Stomach smooth muscle (tissue), 2 donors: ENCODE results near the gene INTS1.

Experiments used
- H3K27ac ChIP-seq: one replicate; pipeline ENCODE4 v1.7.0; 2013; ENCODE audit warnings: mild to moderate bottlenecking, low read length, inconsistent platforms
- H3K27me3 ChIP-seq, 2 donors: one replicate each; pipeline ENCODE4 v1.7.0; 2013; ENCODE audit warnings: low read length in 2 of 2; ENCODE audit not compliant: insufficient read depth in 2 of 2, control insufficient read depth in 1 of 2
- H3K36me3 ChIP-seq, 2 donors: one replicate each; pipeline ENCODE4 v1.7.0; 2013; ENCODE audit warnings: low read length in 2 of 2; ENCODE audit not compliant: control insufficient read depth in 2 of 2, insufficient read depth in 2 of 2
- H3K4me1 ChIP-seq: one replicate; pipeline ENCODE4 v1.7.0; 2013; ENCODE audit warnings: low read length; ENCODE audit not compliant: control insufficient read depth, insufficient read depth
- H3K4me3 ChIP-seq, 2 donors: one replicate each; pipeline ENCODE4 v1.7.0; 2013; ENCODE audit warnings: low read length in 2 of 2
- H3K9ac ChIP-seq, 2 donors: one replicate each; pipeline ENCODE4 v1.7.0; 2013; ENCODE audit warnings: low read length in 2 of 2, mild to moderate bottlenecking in 1 of 2
- H3K9me3 ChIP-seq, 2 donors: one replicate each; pipeline ENCODE4 v1.7.0; 2013; ENCODE audit warnings: low read length in 2 of 2; ENCODE audit not compliant: control insufficient read depth in 2 of 2
- donor health status: healthy.
- donor health status: Pancreatic carcinoma.

Gene INTS1

GRCh38 chr7:1494866-1495563, 9.2 kb downstream of the INTS1 start:
- no peaks in the 10 kb centered on the region for H3K27me3 ChIP-seq
- no peak overlapping the region for H3K27ac ChIP-seq
- peaks cover 23 to 49% of the 10 kb centered on the region in 2 donors for H3K36me3 ChIP-seq
- no peaks in the 10 kb centered on the region for H3K9me3 ChIP-seq
- H3K4me1 ChIP-seq: no peaks in the 10 kb centered on the region
- H3K9ac ChIP-seq: no peak overlapping the region
- H3K4me3 ChIP-seq: no peak overlapping the region

GRCh38 chr7:1494447-1494846, 9.7 kb downstream of the INTS1 start:
- peaks cover 29 to 51% of the 10 kb centered on the region in 2 donors for H3K36me3 ChIP-seq
- H3K27ac ChIP-seq: no peak overlapping the region
- no peaks in the 10 kb centered on the region for H3K9me3 ChIP-seq
- H3K27me3 ChIP-seq: no peaks in the 10 kb centered on the region
- H3K9ac ChIP-seq: no peak overlapping the region
- no peaks in the 10 kb centered on the region for H3K4me1 ChIP-seq
- no peak overlapping the region for H3K4me3 ChIP-seq

GRCh38 chr7:1493571-1493970, 10.6 kb downstream of the INTS1 start:
- no peak overlapping the region for H3K4me3 ChIP-seq
- no peaks in the 10 kb centered on the region for H3K9me3 ChIP-seq
- H3K36me3 ChIP-seq: peaks cover 38 to 60% of the 10 kb centered on the region in 2 donors
- H3K9ac ChIP-seq: no peak overlapping the region
- no peak overlapping the region for H3K27ac ChIP-seq
- no peaks in the 10 kb centered on the region for H3K4me1 ChIP-seq
- H3K27me3 ChIP-seq: no peaks in the 10 kb centered on the region

- Histone ChIP-seq H3K9me3 (no peaks in the 10 kb centered on the region), H3K4me1 (no peaks in the 10 kb centered on the region), H3K27me3 (no peaks in the 10 kb centered on the region), H3K27ac (no peak overlapping the region), H3K4me3 (no peak overlapping the region), H3K9ac (no peak overlapping the region), H3K36me3 (peaks cover 36 to 61% of the 10 kb centered on the region in 2 donors)
Observed at GRCh38 chr7:1493129-1493528, 11.1 kb downstream of the INTS1 start.

GRCh38 chr7:1492640-1493039, 11.5 kb downstream of the INTS1 start:
- no peaks in the 10 kb centered on the region for H3K9me3 ChIP-seq
- H3K27me3 ChIP-seq: no peaks in the 10 kb centered on the region
- H3K4me1 ChIP-seq: no peaks in the 10 kb centered on the region
- no peak overlapping the region for H3K9ac ChIP-seq
- no peak overlapping the region for H3K4me3 ChIP-seq
- H3K27ac ChIP-seq: no peak overlapping the region
- H3K36me3 ChIP-seq: peaks cover 35 to 58% of the 10 kb centered on the region in 2 donors

- peaks cover 34 to 61% of the 10 kb centered on the region in 2 donors for H3K36me3 ChIP-seq
- H3K4me3 ChIP-seq: no peak overlapping the region
- no peaks in the 10 kb centered on the region for H3K9me3 ChIP-seq
- H3K4me1 ChIP-seq: no peaks in the 10 kb centered on the region
- no peak overlapping the region for H3K27ac ChIP-seq
- H3K27me3 ChIP-seq: no peaks in the 10 kb centered on the region
- no peak overlapping the region for H3K9ac ChIP-seq
Observed at GRCh38 chr7:1492221-1492620, 12.0 kb downstream of the INTS1 start.

- Histone ChIP-seq H3K9me3 (no peaks in the 10 kb centered on the region), H3K27me3 (no peaks in the 10 kb centered on the region), H3K27ac (no peak overlapping the region), H3K4me1 (no peaks in the 10 kb centered on the region), H3K36me3 (peaks cover 30 to 62% of the 10 kb centered on the region in 2 donors), H3K4me3 (no peak overlapping the region), H3K9ac (no peak overlapping the region)
Observed at GRCh38 chr7:1490837-1491236, 13.4 kb downstream of the INTS1 start.

GRCh38 chr7:1489336-1489735, 14.9 kb downstream of the INTS1 start:
- Histone ChIP-seq H3K36me3 (peaks cover 34 to 63% of the 10 kb centered on the region in 2 donors), H3K27ac (no peak overlapping the region), H3K9me3 (no peaks in the 10 kb centered on the region), H3K4me1 (no peaks in the 10 kb centered on the region), H3K27me3 (no peaks in the 10 kb centered on the region), H3K9ac (no peak overlapping the region), H3K4me3 (no peak overlapping the region)

- Histone ChIP-seq H3K27me3 (no peaks in the 10 kb centered on the region), H3K36me3 (peaks cover 46 to 65% of the 10 kb centered on the region in 2 donors), H3K9ac (no peak overlapping the region), H3K27ac (no peak overlapping the region), H3K4me1 (no peaks in the 10 kb centered on the region), H3K4me3 (no peak overlapping the region), H3K9me3 (no peaks in the 10 kb centered on the region)
Observed at GRCh38 chr7:1488016-1488415, 16.2 kb downstream of the INTS1 start.

- Histone ChIP-seq H3K4me1 (peaks cover 3% of the 10 kb centered on the region), H3K9ac (no peak overlapping the region), H3K4me3 (no peak overlapping the region), H3K27me3 (no peaks in the 10 kb centered on the region), H3K27ac (no peak overlapping the region), H3K9me3 (no peaks in the 10 kb centered on the region), H3K36me3 (peaks cover 49 to 65% of the 10 kb centered on the region in 2 donors)
Observed at GRCh38 chr7:1487466-1487865, 16.7 kb downstream of the INTS1 start.

- no peak overlapping the region for H3K27ac ChIP-seq
- peaks cover 3% of the 10 kb centered on the region for H3K4me1 ChIP-seq
- no peaks in the 10 kb centered on the region for H3K9me3 ChIP-seq
- H3K9ac ChIP-seq: no peak overlapping the region
- H3K27me3 ChIP-seq: no peaks in the 10 kb centered on the region
- H3K36me3 ChIP-seq: peaks cover 40 to 61% of the 10 kb centered on the region in 2 donors
- no peak overlapping the region for H3K4me3 ChIP-seq
Observed at GRCh38 chr7:1486571-1486970, 17.6 kb downstream of the INTS1 start.
